ENCODE measurements around the gene IRF7. TPM values are rescaled to one million over a fixed set of nuclear protein-coding genes. Genes with fewer than 3 reads are reported as not detected.

IRF7 gene
- total and polyA plus RNA-seq, 9 of the 15 experiments (the other 6 are each of a cell fraction or from before 2014, with no cell fraction given): 0.27 to 7.6 (median 1.8) TPM

GRCh38 chr11:637593-638521 lies 22.1 kb upstream of the IRF7 start:
- Histone ChIP-seq H4K20me1 (replicated peaks; ENCODE audit: control insufficient read depth, insufficient read depth, low read length) (no peaks in the 10 kb centered on the region), H2AFZ (ENCODE audit: low read depth, low read length) (no peak overlapping the region), H3K4me2 (ENCODE audit: insufficient read depth, low read length) (no peak overlapping the region), H3K79me2 (ENCODE audit: control insufficient read depth, insufficient read depth, low read length) (peaks cover 2% of the 10 kb centered on the region; the same call in 1 of the 3 replicates), H3K9me3 (replicated peaks; ENCODE audit: control insufficient read depth, insufficient read depth, low read depth, low read length) (peaks cover 2% of the 10 kb centered on the region; the same call in 1 of the 2 replicates), H3K9me1 (ENCODE audit: control insufficient read depth, insufficient read depth, low read length) (no peaks in the 10 kb centered on the region), H3K9ac (ENCODE audit: insufficient read depth in 1 of 2, low read depth in 2 of 2, low read length in 2 of 2) (no peak overlapping the region; a peak in 1 of 4 replicates), H3K27me3 (ENCODE audit: control insufficient read depth in 2 of 2, insufficient read depth in 2 of 2, low read length in 2 of 2) (no peaks in the 10 kb centered on the region), H3K4me1 (replicated peaks in 1 of 2; ENCODE audit: control insufficient read depth in 2 of 2, insufficient read depth in 2 of 2, low read length in 2 of 2) (peaks cover 0 to 22% of the 10 kb centered on the region in 2 experiments; a peak in 2 of 5 replicates), H3K4me3 (no peak overlapping the region), H3K27ac (ENCODE audit: extremely low read depth, low read depth, low read length) (no peak overlapping the region), H3K36me3 (ENCODE audit: control insufficient read depth, insufficient read depth, low read length) (peaks cover 42% of the 10 kb centered on the region; the same call in 2 of the 3 replicates)
- intact Hi-C loops (cut with micrococcal nuclease): no loop called here
- in situ Hi-C loops (cut with MboI): no loop called here
- DNase-seq (ENCODE audit: extremely low read depth in 1 of 4, low spot score in 3 of 4) (no peak), ATAC-seq (no peak), FAIRE-seq (no peak)
- CTCF ChIA-PET (ENCODE audit: low intra/inter-chr PET ratio): no interaction called here
- POLR2A ChIA-PET: no interaction called here
- no peak for TF ChIP-seq THRB (CRISPR knock-in tag; conservative IDR thresholded peaks at IDR 0.05)
- TF ChIP-seq PCBP1 (IDR thresholded peaks at IDR 0.05; ENCODE audit: low read depth, low read length, poor library complexity, severe bottlenecking): peak; percentile 18
- TF ChIP-seq MYBL2 (IDR thresholded peaks at IDR 0.05; ENCODE audit: low read depth): no peak
- no peak for TF ChIP-seq MYBL2 (CRISPR knock-in tag; IDR thresholded peaks at IDR 0.05; ENCODE audit: borderline replicate concordance)
- TF ChIP-seq ZBTB33 (CRISPR knock-in tag; IDR thresholded peaks at IDR 0.05): peak; percentile 61
- BruUV-seq (replicated peaks): no TSS peak
- 96% methylated on average over 36 of the region's 55 CpGs for WGBS (ENCODE audit: insufficient coverage, low coverage, missing lambda C conversion rate)
